Ecto neural progenitor cell (in vitro differentiated cells): ENCODE results near the gene MYO10.
A peak's percentile ranks its signal among the peaks of the same experiment; 100 is the strongest.
"Not testable (repeated sequence)": the region's sequence is repeated elsewhere in the genome, so short reads cannot be mapped to it uniquely, and the experiment has no call there.

ENCODE experiments used
- DNase-seq: peaks from one replicate; pipeline ENCODE4 v3.0.0-alpha.2; 2018; ENCODE audit warnings: low spot score

MYO10 gene

GRCh38 chr5:16862777-16863176, 73.3 kb downstream of the MYO10 start:
- DNase-seq, result no peak

DNA sequence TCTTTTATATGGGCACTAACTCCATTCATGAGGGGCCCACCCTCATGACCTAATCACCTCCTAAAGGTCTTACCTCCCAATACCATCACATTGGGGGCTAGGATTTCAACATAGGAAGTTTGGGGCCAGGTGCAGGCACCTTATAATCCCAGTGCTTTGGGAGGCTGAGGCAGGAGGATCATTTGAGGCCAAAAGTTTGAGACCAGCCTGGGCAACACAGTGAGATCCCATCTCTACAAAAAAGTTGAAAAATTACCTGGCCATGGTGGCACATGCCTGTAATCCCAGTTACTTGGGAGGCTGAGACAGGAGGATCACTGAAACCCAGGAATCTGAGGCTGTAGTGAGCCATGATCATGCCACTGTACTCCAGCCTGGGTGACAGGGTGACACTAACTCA, 76.7 kb downstream of the MYO10 start:
- no peak for DNase-seq

- no peak for DNase-seq
Measured at GRCh38 chr5:16858151-16858550, 77.9 kb downstream of the MYO10 start.

DNA sequence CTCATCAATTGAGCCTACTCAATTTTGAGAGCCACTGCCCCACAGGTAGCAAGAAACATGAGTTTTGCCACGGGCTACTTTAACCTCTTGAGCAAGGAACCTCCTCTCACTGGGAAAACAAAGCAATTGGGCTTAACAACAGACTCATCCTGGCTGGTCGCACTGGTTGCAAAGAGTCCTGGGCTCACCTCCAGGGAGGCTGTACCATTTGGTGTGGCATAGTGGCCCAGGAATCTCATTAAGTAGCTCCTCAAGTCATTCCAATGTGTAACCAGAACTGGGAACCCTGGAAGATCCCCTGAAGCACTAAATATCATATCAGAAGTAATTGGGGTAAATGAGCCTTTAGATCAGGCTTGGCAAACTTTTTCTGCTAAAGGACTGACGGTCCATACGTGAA, 78.5 kb downstream of the MYO10 start:
- DNase-seq, result no peak

DNA sequence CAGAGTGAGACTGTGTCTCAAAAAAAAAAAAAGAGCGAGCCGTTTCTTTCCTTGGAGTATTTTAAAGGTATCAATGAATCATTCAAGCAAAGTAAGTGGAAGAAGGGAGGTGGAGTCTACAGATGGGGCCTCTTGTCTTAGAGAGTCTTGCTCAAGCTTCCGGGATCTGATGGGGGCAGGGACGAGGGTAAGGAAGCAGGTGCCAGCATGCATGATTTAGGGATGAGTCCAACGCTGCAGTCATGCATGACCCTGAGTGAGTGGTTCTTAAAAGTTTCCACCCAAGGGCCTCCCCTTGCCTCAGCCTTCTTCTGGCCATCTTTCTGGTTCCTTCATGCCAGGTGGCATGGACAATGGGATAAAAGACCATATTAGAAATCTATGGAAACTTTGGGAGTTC, 79.6 kb downstream of the MYO10 start:
- no peak for DNase-seq

DNA sequence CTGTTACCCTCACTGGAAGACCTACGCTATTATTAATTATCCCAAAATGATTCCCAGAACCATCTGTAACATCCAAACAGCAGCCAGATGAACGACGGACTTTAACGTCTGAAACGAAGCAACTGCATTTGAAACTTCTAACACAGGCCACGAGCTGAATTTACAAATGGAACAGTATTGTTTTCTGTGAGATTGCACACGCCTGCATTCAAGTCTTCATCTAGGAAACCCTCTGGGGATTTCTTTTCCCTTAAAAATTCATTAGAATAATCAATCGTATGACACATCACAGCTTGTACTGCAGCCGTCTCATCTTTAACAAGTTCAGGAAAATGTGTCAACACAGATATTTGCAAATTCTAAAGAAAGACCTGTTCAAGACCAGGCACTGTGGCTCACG, 80.2 kb downstream of the MYO10 start:
- DNase-seq, result no peak

DNA sequence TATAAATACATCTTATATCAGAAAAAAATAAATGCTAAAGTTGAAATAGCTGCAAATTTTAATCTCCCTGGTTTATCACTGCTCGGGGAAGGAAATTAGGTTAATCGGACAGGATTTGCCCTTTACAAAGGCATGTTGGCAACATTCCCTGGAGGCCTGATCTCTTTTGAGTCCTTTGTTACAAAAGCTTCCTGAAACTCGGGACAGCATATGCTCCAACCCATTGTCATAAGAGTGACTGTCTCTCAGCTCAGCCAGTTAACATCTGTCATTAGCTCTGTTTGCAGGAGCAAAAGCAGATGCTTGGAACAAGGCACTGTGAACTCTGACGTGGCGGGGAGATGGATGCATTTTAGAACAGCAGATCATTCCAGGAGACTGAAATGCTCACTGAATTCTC, 80.6 kb downstream of the MYO10 start:
- DNase-seq, result peak; percentile 56

- DNase-seq, result no peak
Measured at GRCh38 chr5:16854351-16854750, 81.7 kb downstream of the MYO10 start.

- no peak for DNase-seq
Measured at GRCh38 chr5:16853518-16853917, 82.6 kb downstream of the MYO10 start.

GRCh38 chr5:16852251-16853005, 83.7 kb downstream of the MYO10 start:
- no peak for DNase-seq

- no peak for DNase-seq
Measured at GRCh38 chr5:16849775-16850174, 86.3 kb downstream of the MYO10 start.

GRCh38 chr5:16849181-16849580, 86.9 kb downstream of the MYO10 start:
- DNase-seq, result no peak

- no peak for DNase-seq
Measured at GRCh38 chr5:16844952-16845351, 91.1 kb downstream of the MYO10 start.

DNA sequence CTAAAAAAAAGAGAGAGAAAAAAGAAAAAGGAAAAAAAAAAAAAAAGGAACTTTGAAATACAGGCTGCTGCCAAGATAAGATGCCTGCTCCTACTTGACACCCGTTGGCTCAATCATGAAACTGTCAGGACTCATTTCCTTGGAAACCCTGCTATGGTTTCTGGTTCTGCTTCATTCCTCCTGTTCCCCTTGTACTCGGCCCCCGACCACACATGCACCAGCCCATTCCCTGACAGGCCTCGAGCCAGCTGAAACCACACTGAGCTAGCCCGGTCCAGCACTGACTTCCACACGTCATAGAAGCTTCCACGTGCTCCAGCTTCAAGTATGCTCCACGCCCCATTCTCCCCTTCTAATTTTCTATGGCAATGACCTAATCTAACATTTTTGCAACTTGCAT, 93.2 kb downstream of the MYO10 start:
- DNase-seq, result no peak

DNA sequence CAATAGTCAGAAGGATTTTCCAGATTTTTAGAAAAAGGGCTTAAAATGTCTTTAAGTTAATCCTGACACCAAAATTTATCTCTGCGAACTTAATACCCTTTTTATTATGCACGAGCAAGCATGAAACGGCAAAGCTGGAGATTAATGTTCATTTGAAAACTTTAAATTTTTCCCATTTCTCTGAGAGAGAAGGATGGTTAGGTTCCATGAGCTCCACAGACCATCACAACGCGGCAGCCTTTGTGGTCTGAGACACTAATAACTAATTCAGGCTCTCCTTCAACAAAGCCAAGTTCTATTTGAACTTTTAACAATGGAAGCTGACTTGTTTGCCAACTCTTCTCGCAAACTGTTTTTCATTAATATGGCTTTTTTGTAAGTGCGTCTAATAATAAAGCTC, 94.7 kb downstream of the MYO10 start:
- DNase-seq, result no peak

GRCh38 chr5:16837305-16837704, 98.8 kb downstream of the MYO10 start:
- no peak for DNase-seq

- DNase-seq, result no peak
Measured at GRCh38 chr5:16834029-16834428, 102.1 kb downstream of the MYO10 start.

GRCh38 chr5:16831326-16831725, 104.8 kb downstream of the MYO10 start:
- not testable (repeated sequence) for DNase-seq

GRCh38 chr5:16827755-16828154, 108.3 kb downstream of the MYO10 start:
- no peak for DNase-seq

DNA sequence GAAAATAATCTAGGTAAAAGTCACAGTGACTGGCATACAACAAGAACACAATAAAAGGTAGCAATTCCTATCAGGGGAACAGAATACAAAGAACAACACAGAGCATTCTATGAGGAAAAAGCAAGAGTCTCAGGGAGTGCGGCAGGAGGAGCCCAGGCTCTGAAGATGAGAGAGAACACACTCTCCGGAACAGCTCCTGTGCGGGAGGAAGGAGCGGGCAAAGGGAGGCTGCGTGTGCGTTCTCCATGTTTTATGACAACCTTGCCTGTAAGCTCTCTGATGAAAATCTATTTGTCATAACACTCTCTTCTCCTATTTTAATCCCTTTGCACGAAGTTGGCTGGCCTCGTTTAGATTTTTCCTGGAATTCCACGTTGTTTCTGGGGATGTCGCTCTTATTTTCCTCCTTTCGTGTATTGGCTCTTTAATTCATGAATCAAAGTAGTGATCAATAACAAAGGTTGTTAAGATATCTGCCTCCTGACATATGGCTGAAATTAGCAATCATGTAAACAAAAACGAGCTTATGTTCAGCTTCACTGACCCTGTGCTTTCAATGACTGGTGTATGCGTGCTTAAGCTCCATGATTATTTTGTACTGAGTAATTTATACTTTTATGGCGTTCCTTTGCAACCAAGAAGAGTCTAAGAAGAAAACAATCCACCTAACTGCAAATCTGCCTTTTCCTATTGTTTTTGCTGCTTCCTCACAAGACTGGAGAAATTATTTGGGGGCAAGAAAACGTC, 109.5 kb downstream of the MYO10 start:
- no peak for DNase-seq

GRCh38 chr5:16819522-16820167, 116.4 kb downstream of the MYO10 start:
- no peak for DNase-seq

DNA sequence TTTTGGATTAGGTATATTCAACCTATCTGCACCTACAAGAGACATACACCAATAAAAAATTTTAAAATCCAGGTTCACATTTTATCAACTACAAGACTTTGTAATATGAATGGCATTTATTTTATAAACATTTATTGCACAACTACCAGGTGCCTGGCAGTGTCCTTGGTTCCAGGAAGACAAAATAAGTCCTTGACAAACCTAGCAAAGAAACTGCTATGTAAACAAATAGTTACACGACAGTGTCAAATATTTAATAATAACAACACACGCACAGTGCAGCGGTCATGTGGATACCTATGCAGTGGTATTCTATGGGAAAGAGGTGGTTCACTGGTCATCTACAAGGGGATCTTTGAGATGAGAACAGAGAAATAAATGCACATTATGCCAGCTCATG, 120.7 kb downstream of the MYO10 start:
- DNase-seq, result no peak

- no peak for DNase-seq
Measured at GRCh38 chr5:16812911-16813310, 123.2 kb downstream of the MYO10 start.
